ENCODE results near the gene AGMO. TPM values are rescaled to one million over a fixed set of nuclear protein-coding genes. Genes with fewer than 3 reads are reported as not detected.

The AGMO gene
- total and polyA plus RNA-seq, 2 experiments from 2014 or later, result 0.42 to 0.55 TPM

- TF ChIP-seq, protein P1, sequence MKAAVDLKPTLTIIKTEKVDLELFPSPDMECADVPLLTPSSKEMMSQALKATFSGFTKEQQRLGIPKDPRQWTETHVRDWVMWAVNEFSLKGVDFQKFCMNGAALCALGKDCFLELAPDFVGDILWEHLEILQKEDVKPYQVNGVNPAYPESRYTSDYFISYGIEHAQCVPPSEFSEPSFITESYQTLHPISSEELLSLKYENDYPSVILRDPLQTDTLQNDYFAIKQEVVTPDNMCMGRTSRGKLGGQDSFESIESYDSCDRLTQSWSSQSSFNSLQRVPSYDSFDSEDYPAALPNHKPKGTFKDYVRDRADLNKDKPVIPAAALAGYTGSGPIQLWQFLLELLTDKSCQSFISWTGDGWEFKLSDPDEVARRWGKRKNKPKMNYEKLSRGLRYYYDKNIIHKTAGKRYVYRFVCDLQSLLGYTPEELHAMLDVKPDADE (IDR thresholded peaks at IDR 0.05), result no peak
- TF ChIP-seq STAT1 (IDR thresholded peaks at IDR 0.05; ENCODE audit: unreplicated experiment), result no peak
- no peak for TF ChIP-seq CREB1 (CRISPR knock-in tag; IDR thresholded peaks at IDR 0.05; ENCODE audit: low read depth)
- TF ChIP-seq ZNF331 (CRISPR knock-in tag; IDR thresholded peaks at IDR 0.05; ENCODE audit: low read depth), result no peak
- TF ChIP-seq NANOG (IDR thresholded peaks at IDR 0.05; ENCODE audit: borderline replicate concordance), result no peak
- TF ChIP-seq ZNF462 (CRISPR knock-in tag; IDR thresholded peaks at IDR 0.05), result no peak
These were observed 228.9 kb downstream of the AGMO start (continued) for GRCh38 chr7:15332956-15333355.

DNA sequence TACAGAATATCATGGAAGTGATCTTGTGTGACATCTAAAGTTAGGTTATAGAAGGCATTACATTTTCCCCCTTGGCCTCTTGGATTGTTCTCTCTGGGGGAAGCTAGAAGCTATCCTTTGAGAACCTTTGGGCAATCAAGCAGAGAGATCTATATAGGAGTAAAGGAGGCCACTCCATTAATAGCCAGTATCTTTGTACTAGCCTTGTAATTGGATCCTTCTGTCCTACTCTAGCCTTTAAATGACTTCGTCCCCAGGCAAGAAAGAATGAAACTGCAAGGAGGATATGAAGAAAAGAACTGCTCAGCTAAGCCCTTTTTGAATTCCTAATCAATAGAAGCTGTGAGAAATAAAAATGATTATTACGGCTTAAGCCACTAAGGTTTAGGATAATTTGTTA is 230.9 kb downstream of the AGMO start:
- H3K4me1 Mint-ChIP-seq, result peaks cover 35% of the 10 kb centered on the region
- no peaks in the 10 kb centered on the region for H3K9me3 Mint-ChIP-seq
- no peaks in the 10 kb centered on the region for H3K9me2 ChIP-seq (ENCODE audit: insufficient read depth)
- H3K36me3 Mint-ChIP-seq (ENCODE audit: low read depth), result no peaks in the 10 kb centered on the region
- no peak overlapping the region for H2AFZ ChIP-seq
- H3F3A ChIP-seq (replicated peaks; ENCODE audit: low read depth), result no peaks in the 10 kb centered on the region
- peaks cover 37% of the 10 kb centered on the region for H3K4me1 ChIP-seq (ENCODE audit: insufficient read depth)
- H3K27ac Mint-ChIP-seq, result no peak overlapping the region
- no peak overlapping the region for H3K4me3 ChIP-seq
- no peak overlapping the region for H3K4me2 ChIP-seq
- H3K79me2 ChIP-seq (replicated peaks; ENCODE audit: insufficient read depth), result no peaks in the 10 kb centered on the region
- no peaks in the 10 kb centered on the region for H3K27me3 ChIP-seq (ENCODE audit: insufficient read depth)
- peak; percentile 38; the same call in 2 of the 3 replicates for ATAC-seq
- peak; percentile 11 for DNase-seq (ENCODE audit: low spot score)
- H3K27me3 Mint-ChIP-seq (ENCODE audit: insufficient read depth, low read depth, poor library complexity), result peaks cover 6% of the 10 kb centered on the region
- H3K27ac ChIP-seq (ENCODE audit: low read depth), result no peak overlapping the region
- no peaks in the 10 kb centered on the region for H4K20me1 ChIP-seq (replicated peaks; ENCODE audit: insufficient read depth)
- H3K36me3 ChIP-seq (ENCODE audit: insufficient read depth), result no peaks in the 10 kb centered on the region
- no peak overlapping the region for H3K4me3 Mint-ChIP-seq
- no peak for TF ChIP-seq EZH2phosphoT487 (IDR thresholded peaks at IDR 0.05; ENCODE audit: unreplicated experiment)
- TF ChIP-seq, protein P2, sequence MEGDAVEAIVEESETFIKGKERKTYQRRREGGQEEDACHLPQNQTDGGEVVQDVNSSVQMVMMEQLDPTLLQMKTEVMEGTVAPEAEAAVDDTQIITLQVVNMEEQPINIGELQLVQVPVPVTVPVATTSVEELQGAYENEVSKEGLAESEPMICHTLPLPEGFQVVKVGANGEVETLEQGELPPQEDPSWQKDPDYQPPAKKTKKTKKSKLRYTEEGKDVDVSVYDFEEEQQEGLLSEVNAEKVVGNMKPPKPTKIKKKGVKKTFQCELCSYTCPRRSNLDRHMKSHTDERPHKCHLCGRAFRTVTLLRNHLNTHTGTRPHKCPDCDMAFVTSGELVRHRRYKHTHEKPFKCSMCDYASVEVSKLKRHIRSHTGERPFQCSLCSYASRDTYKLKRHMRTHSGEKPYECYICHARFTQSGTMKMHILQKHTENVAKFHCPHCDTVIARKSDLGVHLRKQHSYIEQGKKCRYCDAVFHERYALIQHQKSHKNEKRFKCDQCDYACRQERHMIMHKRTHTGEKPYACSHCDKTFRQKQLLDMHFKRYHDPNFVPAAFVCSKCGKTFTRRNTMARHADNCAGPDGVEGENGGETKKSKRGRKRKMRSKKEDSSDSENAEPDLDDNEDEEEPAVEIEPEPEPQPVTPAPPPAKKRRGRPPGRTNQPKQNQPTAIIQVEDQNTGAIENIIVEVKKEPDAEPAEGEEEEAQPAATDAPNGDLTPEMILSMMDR (conservative IDR thresholded peaks at IDR 0.05; ENCODE audit: low read depth in 2 of 2), result no peak
- TF ChIP-seq JUNB (IDR thresholded peaks at IDR 0.05; ENCODE audit: unreplicated experiment), result no peak
